ENCODE measurements around the gene CISD2. TPM values are rescaled to one million over a fixed set of nuclear protein-coding genes. Genes with fewer than 3 reads are reported as not detected.
A peak's percentile ranks its signal among the peaks of the same experiment; 100 is the strongest.
"Not testable (repeated sequence)": the region's sequence is repeated elsewhere in the genome, so short reads cannot be mapped to it uniquely, and the experiment has no call there.

CISD2 gene
- total RNA-seq, 1 donor from 2014 or later = 43.2 TPM

DNA sequence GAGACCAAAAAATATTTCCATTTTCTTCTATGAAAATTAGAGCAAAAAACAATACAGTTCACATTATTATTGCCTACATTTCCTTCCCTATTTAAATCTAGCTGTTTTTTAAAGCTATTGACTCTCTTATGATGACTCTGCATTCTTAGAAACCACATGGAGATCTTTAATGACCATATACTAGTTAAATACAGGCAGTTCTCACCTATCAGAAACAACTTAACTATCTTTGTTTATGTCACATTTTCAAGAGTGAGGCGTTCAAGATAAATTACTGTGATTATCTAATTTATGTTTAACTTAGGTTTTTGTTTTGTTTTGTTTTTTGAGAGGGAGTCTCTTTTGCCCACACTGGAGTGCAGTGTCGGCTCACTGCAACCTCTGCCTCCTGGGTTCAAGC is 3.0 kb downstream of the CISD2 start:
- Mint-ChIP-seq H3K27me3 (ENCODE audit: low read depth) (no peaks in the 10 kb centered on the region), H3K4me1 (peaks cover 37% of the 10 kb centered on the region), H3K9me3 (peaks cover 9% of the 10 kb centered on the region), H3K36me3 (ENCODE audit: low read depth) (peaks cover 42% of the 10 kb centered on the region), H3K27ac (ENCODE audit: unreplicated experiment) (no peak overlapping the region), H3K4me3 (peak overlapping the region; percentile 12)
- TF ChIP-seq, protein P1, sequence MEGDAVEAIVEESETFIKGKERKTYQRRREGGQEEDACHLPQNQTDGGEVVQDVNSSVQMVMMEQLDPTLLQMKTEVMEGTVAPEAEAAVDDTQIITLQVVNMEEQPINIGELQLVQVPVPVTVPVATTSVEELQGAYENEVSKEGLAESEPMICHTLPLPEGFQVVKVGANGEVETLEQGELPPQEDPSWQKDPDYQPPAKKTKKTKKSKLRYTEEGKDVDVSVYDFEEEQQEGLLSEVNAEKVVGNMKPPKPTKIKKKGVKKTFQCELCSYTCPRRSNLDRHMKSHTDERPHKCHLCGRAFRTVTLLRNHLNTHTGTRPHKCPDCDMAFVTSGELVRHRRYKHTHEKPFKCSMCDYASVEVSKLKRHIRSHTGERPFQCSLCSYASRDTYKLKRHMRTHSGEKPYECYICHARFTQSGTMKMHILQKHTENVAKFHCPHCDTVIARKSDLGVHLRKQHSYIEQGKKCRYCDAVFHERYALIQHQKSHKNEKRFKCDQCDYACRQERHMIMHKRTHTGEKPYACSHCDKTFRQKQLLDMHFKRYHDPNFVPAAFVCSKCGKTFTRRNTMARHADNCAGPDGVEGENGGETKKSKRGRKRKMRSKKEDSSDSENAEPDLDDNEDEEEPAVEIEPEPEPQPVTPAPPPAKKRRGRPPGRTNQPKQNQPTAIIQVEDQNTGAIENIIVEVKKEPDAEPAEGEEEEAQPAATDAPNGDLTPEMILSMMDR (conservative IDR thresholded peaks at IDR 0.05) = no peak
- no peak for DNase-seq (ENCODE audit: low read depth, low spot score)

DNA sequence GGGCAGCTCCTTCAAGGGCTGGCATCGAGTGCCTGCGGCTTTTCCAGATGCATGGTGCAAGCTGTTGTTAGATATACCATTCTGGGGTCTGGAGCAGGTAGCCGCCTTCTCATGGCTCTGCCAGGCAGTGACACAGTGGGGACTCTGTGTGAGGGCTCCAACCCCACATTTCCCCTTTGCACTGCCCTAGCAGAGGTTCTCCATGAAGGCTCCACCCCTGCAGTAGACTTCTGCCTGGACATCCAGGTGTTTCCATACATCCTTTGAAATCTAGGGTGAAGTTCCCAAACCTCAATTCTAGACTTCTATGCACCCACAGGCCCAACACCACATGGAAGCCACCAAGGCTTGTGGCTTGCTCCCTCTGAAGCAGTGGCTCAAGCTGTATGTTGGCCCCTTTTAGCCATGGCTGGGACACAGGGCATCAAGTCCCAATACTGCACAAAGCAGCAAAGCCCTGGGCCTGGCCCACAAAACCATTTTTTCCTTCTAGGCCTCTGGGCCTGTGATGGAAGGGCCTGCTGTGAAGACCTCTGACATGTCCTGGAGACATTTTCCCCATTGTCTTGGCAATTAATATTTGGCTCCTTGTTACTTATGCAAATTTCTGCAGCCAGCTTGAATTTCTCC is 8.8 kb downstream of the CISD2 start:
- not testable (repeated sequence) for DNase-seq (ENCODE audit: low read depth, low spot score); H3K4me3 Mint-ChIP-seq; H3K4me1 Mint-ChIP-seq; H3K27me3 Mint-ChIP-seq (ENCODE audit: low read depth); H3K27ac Mint-ChIP-seq (ENCODE audit: unreplicated experiment)
- H3K36me3 Mint-ChIP-seq (ENCODE audit: low read depth) = peaks cover 57% of the 10 kb centered on the region
- peaks cover 15% of the 10 kb centered on the region for H3K9me3 Mint-ChIP-seq

DNA sequence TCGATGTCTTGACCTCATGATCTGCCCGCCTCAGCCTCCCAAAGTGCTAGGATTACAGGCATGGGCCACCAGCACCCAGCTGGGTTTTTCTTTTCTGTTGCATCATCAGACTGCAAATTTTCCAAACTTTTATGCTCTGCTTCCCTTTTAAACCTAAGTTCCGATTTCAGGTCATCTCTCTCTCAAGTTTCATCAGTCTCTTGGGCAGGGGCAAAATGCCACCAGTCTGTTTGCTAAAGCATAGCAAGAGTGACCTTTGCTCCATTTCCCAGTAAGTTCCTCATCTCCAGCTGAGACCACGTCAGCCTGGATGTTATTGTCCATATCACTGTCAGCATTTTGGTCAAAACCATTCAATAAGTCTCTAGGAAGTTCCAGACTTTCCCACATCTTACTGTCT is 9.6 kb downstream of the CISD2 start:
- peak overlapping the region; percentile 21 for H3K4me3 Mint-ChIP-seq
- not testable (repeated sequence) for H3K27ac Mint-ChIP-seq (ENCODE audit: unreplicated experiment); DNase-seq (ENCODE audit: low read depth, low spot score); H3K27me3 Mint-ChIP-seq (ENCODE audit: low read depth); H3K4me1 Mint-ChIP-seq
- peaks cover 52% of the 10 kb centered on the region for H3K36me3 Mint-ChIP-seq (ENCODE audit: low read depth)
- H3K9me3 Mint-ChIP-seq = peaks cover 11% of the 10 kb centered on the region

DNA sequence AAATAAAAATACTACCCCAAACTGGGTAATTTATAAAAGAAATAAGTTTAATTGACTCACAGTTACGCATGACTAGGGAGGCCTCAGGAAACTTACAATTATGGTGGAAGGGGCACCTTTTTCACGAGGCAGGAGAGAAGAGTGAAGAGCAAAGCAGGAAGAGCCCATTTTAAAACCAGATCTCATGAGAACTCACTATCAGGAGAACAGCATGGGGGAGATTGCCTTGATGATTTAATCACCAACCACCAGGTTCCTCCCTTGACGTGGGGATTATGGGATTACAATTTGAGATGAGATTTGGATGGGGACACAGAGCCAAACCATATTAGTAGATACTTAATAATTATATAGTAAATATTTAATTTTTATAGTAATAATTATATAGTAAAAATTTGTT is 10.1 kb downstream of the CISD2 start:
- peaks cover 46% of the 10 kb centered on the region for H3K36me3 Mint-ChIP-seq (ENCODE audit: low read depth)
- TF ChIP-seq, protein P1 (conservative IDR thresholded peaks at IDR 0.05) = no peak
- no peak overlapping the region for H3K27ac Mint-ChIP-seq (ENCODE audit: unreplicated experiment)
- H3K4me3 Mint-ChIP-seq = no peak overlapping the region
- H3K27me3 Mint-ChIP-seq (ENCODE audit: low read depth) = no peaks in the 10 kb centered on the region
- peaks cover 11% of the 10 kb centered on the region for H3K9me3 Mint-ChIP-seq
- H3K4me1 Mint-ChIP-seq = peaks cover 3% of the 10 kb centered on the region
- no peak for DNase-seq (ENCODE audit: low read depth, low spot score)

DNA sequence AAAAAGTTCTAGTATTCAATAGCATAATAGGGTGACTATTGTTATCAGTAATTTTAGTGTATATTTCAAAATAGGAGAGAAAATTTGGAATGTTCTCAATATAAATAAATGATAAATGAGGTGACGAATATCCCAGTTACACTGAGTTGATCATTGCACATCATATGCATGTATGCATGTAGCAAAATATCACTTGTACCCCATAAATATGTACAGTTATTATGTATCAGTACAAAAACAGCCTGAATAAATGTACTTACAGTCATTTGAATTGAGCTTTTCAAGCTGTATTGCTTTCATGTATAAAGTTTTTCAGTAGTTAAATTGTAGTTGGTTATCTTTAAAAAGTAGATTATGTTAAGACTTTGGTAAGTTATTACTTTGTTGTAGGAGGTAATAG is 12.6 kb downstream of the CISD2 start:
- Mint-ChIP-seq H3K4me1 (peaks cover 3% of the 10 kb centered on the region), H3K9me3 (peaks cover 6% of the 10 kb centered on the region), H3K36me3 (ENCODE audit: low read depth) (peaks cover 25% of the 10 kb centered on the region), H3K27me3 (ENCODE audit: low read depth) (no peaks in the 10 kb centered on the region), H3K27ac (ENCODE audit: unreplicated experiment) (no peak overlapping the region), H3K4me3 (no peak overlapping the region)
- TF ChIP-seq, protein P1 (conservative IDR thresholded peaks at IDR 0.05) = no peak
- no peak for DNase-seq (ENCODE audit: low read depth, low spot score)

DNA sequence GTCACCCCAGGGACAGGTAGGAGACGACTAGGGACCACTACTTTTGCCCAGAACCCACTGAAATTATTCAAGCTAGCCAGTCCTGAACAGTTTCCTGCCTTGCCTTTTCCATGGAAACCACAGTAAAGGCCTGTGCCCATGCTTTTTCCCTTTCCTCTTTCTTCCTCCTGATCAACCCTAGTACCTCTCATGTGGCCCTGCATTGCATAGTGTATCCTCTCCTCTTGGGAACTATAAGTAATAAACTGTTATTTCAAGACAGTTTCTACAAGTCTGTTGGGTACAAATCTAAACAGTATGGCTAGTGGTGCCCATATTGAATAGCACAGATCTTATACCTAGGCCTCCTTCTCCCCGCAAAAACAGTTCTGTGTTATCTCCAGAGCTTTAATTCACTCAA is 14.5 kb downstream of the CISD2 start:
- Mint-ChIP-seq H3K4me1 (peaks cover 3% of the 10 kb centered on the region), H3K27ac (ENCODE audit: unreplicated experiment) (no peak overlapping the region), H3K27me3 (ENCODE audit: low read depth) (no peaks in the 10 kb centered on the region), H3K9me3 (peaks cover 3% of the 10 kb centered on the region), H3K4me3 (no peak overlapping the region), H3K36me3 (ENCODE audit: low read depth) (peaks cover 14% of the 10 kb centered on the region)
- TF ChIP-seq, protein P1 (conservative IDR thresholded peaks at IDR 0.05) = no peak
- DNase-seq (ENCODE audit: low read depth, low spot score) = no peak

DNA sequence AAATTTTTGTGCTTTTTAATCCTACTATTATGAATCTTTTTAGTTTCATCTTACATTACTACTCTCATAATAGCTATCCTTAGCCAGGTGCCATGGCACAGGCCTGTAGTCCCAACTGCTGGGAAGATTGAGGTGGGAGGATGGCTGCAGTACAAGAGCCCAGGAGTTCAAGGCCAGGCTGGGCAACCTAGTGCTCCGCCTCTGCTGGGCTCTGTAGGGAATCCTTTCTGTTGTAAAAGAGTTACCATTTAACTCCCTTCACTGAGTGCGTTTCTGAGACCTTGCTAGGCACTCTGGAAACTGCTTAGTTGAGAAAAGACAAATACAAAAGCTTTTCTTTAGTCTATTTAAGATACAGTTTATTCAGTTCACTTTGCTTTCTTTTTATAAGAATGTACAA is 19.8 kb downstream of the CISD2 start:
- H3K9me3 Mint-ChIP-seq; H3K36me3 Mint-ChIP-seq (ENCODE audit: low read depth); H3K4me3 Mint-ChIP-seq; DNase-seq (ENCODE audit: low read depth, low spot score); H3K27me3 Mint-ChIP-seq (ENCODE audit: low read depth); H3K27ac Mint-ChIP-seq (ENCODE audit: unreplicated experiment); H3K4me1 Mint-ChIP-seq: not testable (repeated sequence)

DNA sequence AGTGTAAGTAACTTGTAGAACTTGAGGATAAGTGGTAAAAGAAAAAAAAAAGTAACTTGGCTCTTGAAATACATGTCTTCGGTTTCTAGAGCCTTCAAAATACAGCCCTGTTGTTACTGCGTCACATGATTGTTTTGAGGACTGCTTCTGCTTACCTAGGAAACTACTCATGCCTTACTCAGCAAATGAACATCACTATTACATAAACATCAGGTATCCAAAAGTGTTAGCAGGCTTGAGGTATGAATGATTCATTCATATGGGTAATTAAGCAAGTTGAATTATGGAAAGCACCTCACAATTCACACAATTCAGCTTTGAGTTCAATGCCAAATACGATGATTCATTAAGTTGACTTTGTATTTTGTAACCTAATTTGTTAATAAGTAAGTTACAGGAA is 21.1 kb downstream of the CISD2 start:
- not testable (repeated sequence) for H3K9me3 Mint-ChIP-seq; DNase-seq (ENCODE audit: low read depth, low spot score); H3K4me1 Mint-ChIP-seq; H3K4me3 Mint-ChIP-seq; H3K36me3 Mint-ChIP-seq (ENCODE audit: low read depth); H3K27ac Mint-ChIP-seq (ENCODE audit: unreplicated experiment); H3K27me3 Mint-ChIP-seq (ENCODE audit: low read depth)

DNA sequence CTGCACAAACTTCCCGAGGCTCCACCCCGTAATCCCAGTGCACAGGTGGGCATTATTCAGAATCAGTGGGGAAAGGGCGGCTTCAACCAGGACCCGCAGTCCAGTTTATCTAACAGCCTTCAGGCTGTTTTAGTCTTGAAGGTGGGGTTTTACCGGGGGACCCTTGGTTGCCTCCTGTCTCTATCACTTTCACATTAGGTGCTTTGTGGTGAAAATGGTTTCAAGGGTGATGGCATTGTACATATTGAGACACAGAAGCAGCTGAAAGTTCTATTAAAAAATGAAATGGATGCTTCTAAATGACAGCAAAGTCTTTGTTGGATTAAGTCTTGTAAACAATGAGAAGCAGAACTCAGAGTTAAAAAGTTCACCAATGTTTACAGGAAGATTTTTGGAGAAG is 27.8 kb downstream of the CISD2 start:
- not testable (repeated sequence) for H3K27me3 Mint-ChIP-seq (ENCODE audit: low read depth); H3K27ac Mint-ChIP-seq (ENCODE audit: unreplicated experiment)

DNA sequence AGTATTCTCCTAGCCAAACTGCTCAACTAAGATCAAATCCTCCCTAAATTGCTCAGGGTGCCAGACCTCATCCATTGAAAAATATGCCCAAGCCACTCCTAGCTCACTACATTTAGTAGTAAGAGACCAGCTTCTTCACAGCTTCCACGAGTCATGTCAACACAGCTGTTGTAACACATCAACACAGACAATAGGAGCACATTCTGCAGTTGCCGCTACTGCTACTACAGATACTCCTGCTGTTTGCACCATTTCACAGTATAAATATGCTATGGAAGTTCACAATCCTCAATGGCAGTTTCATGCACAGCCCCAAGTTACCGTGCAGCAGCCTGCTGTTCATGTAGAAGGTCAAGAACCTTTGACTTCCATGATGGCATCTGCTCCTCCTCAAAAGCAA is 28.8 kb downstream of the CISD2 start:
- H3K27ac Mint-ChIP-seq (ENCODE audit: unreplicated experiment); H3K4me1 Mint-ChIP-seq; DNase-seq (ENCODE audit: low read depth, low spot score); H3K4me3 Mint-ChIP-seq; H3K27me3 Mint-ChIP-seq (ENCODE audit: low read depth); H3K9me3 Mint-ChIP-seq; H3K36me3 Mint-ChIP-seq (ENCODE audit: low read depth): not testable (repeated sequence)

More for the DNA sequence above, 27.8 kb downstream of the CISD2 start:
- not testable (repeated sequence) for H3K4me3 Mint-ChIP-seq; H3K4me1 Mint-ChIP-seq; H3K36me3 Mint-ChIP-seq (ENCODE audit: low read depth); DNase-seq (ENCODE audit: low read depth, low spot score); H3K9me3 Mint-ChIP-seq
